Body of pancreas (tissue), 4 donors: ENCODE measurements around the gene KRTAP5-3. TPM values are rescaled to one million over a fixed set of nuclear protein-coding genes. Genes with fewer than 3 reads are reported as not detected.
"Not testable (repeated sequence)": the region's sequence is repeated elsewhere in the genome, so short reads cannot be mapped to it uniquely, and the experiment has no call there.

Source experiments
- ATAC-seq: fragments of 150-250 bp; one replicate; pipeline ENCODE4 v1.9.1; 2016
- DNase-seq, 4 donors: peaks; one replicate each; pipeline ENCODE4 v3.0.0-alpha.2; 2019
- H3K27ac ChIP-seq, 4 donors: fragments of 200-600 bp; sonication (generic); 1 replicate in 3 of 4; 2 replicates in 1 of 4; pipeline versions ENCODE4 v1.5.1 to v1.6.1; 2016 to 2019; ENCODE audit warnings: mild to moderate bottlenecking in 1 of 4, mixed read lengths in 1 of 4, moderate library complexity in 1 of 4
- H3K27me3 ChIP-seq, 2 donors: fragments of 200-600 bp; sonication (generic); one replicate each; pipeline ENCODE4 v1.6.0; 2016; ENCODE audit warnings: mild to moderate bottlenecking in 1 of 2
- H3K36me3 ChIP-seq, 2 donors: fragments of 200-600 bp; sonication (generic); replicated peaks in 1 of 2; 2 replicates each; pipeline ENCODE4 v1.5.1; 2016; ENCODE audit warnings: low read depth in 2 of 2; ENCODE audit not compliant: insufficient read depth in 1 of 2
- H3K4me1 ChIP-seq: fragments of 200-600 bp; sonication (generic); one replicate; pipeline ENCODE4 v1.6.0; 2016
- H3K4me3 ChIP-seq, 2 donors: fragments of 200-600 bp; sonication (generic); 1 replicate in 1 of 2; 2 replicates in 1 of 2; pipeline ENCODE4 v1.5.1; 2016 to 2019
- H3K9me3 ChIP-seq, 3 donors: fragments of 200-600 bp; sonication (generic); 1 replicate in 2 of 3; 2 replicates in 1 of 3; pipeline ENCODE4 v1.5.1; 2016
- CTCF ChIP-seq, 7 experiments: fragments of 450-650 bp in 4 of 7; fragments of 200-600 bp in 3 of 7; sonication (generic) in 3 of 7; IDR thresholded peaks; one replicate each; pipeline ENCODE4 v1.5.1; 2016 to 2019; ENCODE audit warnings: antibody characterized with exemption in 7 of 7
- POLR2A ChIP-seq, 3 donors: fragments of 450-650 bp; IDR thresholded peaks; one replicate each; pipeline ENCODE4 v1.6.1; 2016; ENCODE audit warnings: antibody characterized with exemption in 3 of 3, mild to moderate bottlenecking in 2 of 3
- WGBS, 2 donors: methylation state at CpG; one replicate each; pipeline ENCODE4 v1.1.5; 2017; 5-methylcytosine and 5-hydroxymethylcytosine counted together
- intact Hi-C: fragments of 100-400 bp; cut with DNase I; formaldehyde crosslinking; loops from one replicate; pipeline ENCODE4 v1.15.1; 2023
- total RNA-seq, 2 donors: library from RNA; depleted of rRNA; stranded (reverse); fragments of >200 nt; gene quantifications; one replicate each; pipeline ENCODE4 v1.1.0, GENCODE V29; 2016

The KRTAP5-3 gene
- total RNA-seq, 2 donors from 2014 or later, result not detected

GRCh38 chr11:1597994-1598380 is 10.3 kb downstream of the KRTAP5-3 start, which contains the start of gene KRTAP5-2:
TSS of gene KRTAP5-2 (minus strand) at chr11:1598294. CDS start at chr11:1598250, 44 bp downstream.
- H3K27ac ChIP-seq, result no peak within 1 kb of the TSS
- no peak within 1 kb of the TSS for H3K4me3 ChIP-seq
- TF ChIP-seq POLR2A (IDR thresholded peaks at IDR 0.05) (no peak), CTCF (IDR thresholded peaks at IDR 0.05) (no peak)
- H3K4me1 ChIP-seq, result peaks cover 15% of the 10 kb centered on the region
- H3K9me3 ChIP-seq, result no peaks in the 10 kb centered on the region
- no peaks in the 10 kb centered on the region for H3K36me3 ChIP-seq
- no peaks in the 10 kb centered on the region for H3K27me3 ChIP-seq
- WGBS, 2 donors, result 71% methylated on average over 1 of the region's 4 CpGs; no CpG with 5 or more reads in 1 of the 2 donors
- DNase-seq (no peak), ATAC-seq (no peak)
- intact Hi-C loops, result no loop called here

DNA sequence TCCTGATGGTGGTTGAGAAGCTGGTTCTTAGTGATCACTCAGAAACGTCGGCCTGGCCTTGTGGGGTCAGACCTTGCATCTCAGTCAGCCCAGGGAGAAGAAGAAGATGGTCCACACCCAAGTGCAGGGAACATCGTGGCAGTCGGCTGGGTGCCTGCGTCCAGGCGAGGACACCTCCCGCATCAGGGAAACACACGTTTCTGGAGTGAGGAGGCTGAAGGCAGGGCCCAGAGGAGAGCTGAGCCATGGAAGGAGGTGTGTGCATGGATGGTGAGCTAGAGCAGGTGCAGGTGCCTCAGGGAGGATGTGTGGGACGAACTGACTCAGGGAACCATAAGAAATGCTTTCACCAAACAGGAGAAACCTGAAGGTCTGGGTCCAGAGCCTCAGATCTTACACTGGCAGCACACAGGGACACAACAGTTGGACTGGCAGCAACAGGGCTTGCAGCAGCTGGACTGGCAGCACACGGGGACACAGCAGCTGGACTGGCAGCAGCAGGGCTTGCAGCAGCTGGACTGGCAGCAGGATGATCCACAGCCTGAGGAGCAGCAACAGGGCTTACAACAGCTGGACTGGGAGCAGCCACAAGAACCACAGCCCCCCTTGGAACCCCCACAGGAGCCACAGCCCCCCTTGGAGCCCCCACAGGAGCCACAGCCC is 10.8 kb downstream of the KRTAP5-3 start:
- Histone ChIP-seq H3K27ac (no peak overlapping the region), H3K4me3 (no peak overlapping the region), H3K9me3 (no peaks in the 10 kb centered on the region), H3K27me3 (no peaks in the 10 kb centered on the region), H3K36me3 (no peaks in the 10 kb centered on the region), H3K4me1 (peaks cover 15% of the 10 kb centered on the region)
- WGBS, 2 donors, result 83 to 88% methylated on average over 6 to 10 of the region's 10 CpGs
- TF ChIP-seq CTCF (IDR thresholded peaks at IDR 0.05) (no peak), POLR2A (IDR thresholded peaks at IDR 0.05) (no peak)
- intact Hi-C loops, result no loop called here
- ATAC-seq, result no peak
- DNase-seq, result no peak

GRCh38 chr11:1596576-1597121 is 11.6 kb downstream of the KRTAP5-3 start:
- DNase-seq, H3K27ac ChIP-seq, H3K27me3 ChIP-seq, H3K36me3 ChIP-seq, H3K4me3 ChIP-seq, ATAC-seq, intact Hi-C loops, H3K9me3 ChIP-seq: not testable (repeated sequence)
- peaks cover 15% of the 10 kb centered on the region for H3K4me1 ChIP-seq
- WGBS, 2 donors, result 73 to 87% methylated on average over 13 to 15 of the region's 19 CpGs

DNA sequence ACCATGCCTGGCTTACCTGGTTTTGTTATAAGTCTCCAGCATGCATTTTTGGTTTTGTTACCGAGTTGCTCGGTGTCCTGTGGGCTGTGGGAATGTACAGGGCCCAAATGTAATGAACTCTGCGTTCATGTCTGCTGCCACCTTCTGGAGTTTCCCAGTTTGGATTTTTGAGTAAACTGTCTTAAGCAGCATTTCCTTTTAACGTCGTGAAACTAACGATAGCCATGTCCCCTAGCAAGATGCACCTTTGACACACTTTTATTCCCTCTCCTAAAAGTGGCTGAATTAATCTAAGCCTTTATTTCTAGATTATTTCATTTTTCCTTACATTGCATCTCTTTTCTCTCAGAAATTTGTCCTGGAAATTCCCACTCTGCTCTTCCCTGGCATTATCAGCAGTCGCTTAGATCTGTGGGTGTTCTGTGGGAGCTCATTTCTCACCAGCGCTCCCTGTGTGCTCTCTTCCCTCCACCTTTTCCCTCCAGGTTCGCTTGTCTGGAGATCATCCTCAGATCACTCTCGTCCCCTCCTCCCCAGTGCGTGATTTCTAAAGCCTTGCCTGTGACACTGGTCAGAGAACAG is 12.2 kb downstream of the KRTAP5-3 start:
- not testable (repeated sequence) for H3K27ac ChIP-seq

DNA sequence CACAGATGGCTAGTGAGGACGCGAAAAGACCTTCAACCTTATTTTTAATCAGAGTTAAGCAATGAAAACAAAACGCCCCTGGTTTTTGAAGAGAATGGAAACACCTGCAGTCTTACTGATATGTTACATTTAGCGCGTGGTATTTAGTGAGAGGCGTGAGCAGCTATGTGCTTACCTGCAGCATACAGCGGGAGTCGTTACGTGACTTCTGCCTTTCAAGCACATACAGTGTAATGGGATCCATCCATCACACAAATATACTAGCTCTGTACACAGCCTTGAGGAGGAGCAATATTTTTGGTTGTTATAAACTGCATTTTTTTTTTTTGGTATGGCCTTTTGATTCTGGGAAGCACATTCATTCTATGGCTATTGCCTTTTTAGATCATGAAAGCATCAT is 15.6 kb downstream of the KRTAP5-3 start:
- WGBS, 2 donors, result 58 to 74% methylated on average over 9 of the region's 9 CpGs

More for the DNA sequence above, 12.2 kb downstream of the KRTAP5-3 start:
- ATAC-seq, H3K9me3 ChIP-seq, H3K4me3 ChIP-seq, H3K27me3 ChIP-seq, DNase-seq, H3K36me3 ChIP-seq, intact Hi-C loops: not testable (repeated sequence)
- peaks cover 15% of the 10 kb centered on the region for H3K4me1 ChIP-seq
- WGBS, 2 donors, result 70 to 71% methylated on average over 11 of the region's 11 CpGs

More for the DNA sequence above, 15.6 kb downstream of the KRTAP5-3 start:
- H3K4me3 ChIP-seq, result no peak overlapping the region
- DNase-seq, result no peak
- no peak overlapping the region for H3K27ac ChIP-seq
- intact Hi-C loops, result no loop called here
- H3K9me3 ChIP-seq, result no peaks in the 10 kb centered on the region
- H3K27me3 ChIP-seq, result no peaks in the 10 kb centered on the region
- ATAC-seq, result no peak
- H3K36me3 ChIP-seq, result no peaks in the 10 kb centered on the region
- H3K4me1 ChIP-seq, result peaks cover 8% of the 10 kb centered on the region
- TF ChIP-seq POLR2A (IDR thresholded peaks at IDR 0.05), result no peak
- TF ChIP-seq CTCF (IDR thresholded peaks at IDR 0.05), result no peak
